HG03457 (cell line): ENCODE results near the gene SORCS3.

ENCODE experiments used
- ATAC-seq: cut with Tn5 transposase; IDR thresholded peaks from one replicate; pipeline ENCODE4 v1.9.1; 2021; ENCODE audit warnings: moderate number of reproducible peaks; ENCODE audit not compliant: unreplicated experiment

SORCS3 gene

DNA sequence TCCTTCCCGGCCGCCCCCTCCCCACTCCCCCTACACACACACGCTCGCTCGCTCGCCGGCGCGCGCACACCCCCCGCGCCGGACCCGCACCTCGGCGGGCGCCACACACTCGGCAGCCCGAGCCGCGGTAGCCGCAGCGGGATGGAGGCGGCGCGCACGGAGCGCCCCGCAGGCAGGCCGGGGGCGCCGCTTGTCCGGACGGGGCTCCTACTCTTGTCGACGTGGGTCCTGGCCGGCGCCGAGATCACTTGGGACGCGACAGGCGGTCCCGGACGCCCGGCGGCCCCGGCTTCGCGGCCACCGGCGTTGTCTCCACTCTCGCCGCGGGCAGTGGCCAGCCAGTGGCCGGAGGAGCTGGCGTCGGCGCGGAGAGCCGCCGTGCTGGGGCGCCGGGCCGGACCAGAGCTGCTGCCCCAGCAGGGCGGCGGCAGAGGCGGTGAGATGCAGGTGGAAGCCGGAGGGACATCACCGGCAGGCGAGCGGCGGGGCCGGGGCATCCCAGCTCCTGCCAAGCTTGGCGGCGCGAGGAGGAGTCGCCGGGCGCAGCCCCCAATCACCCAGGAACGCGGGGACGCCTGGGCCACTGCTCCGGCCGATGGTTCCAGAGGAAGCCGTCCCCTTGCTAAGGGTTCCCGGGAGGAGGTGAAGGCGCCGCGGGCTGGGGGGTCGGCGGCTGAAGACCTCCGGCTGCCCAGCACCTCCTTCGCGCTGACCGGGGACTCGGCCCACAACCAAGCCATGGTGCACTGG, at the start of gene SORCS3:
Gene SORCS3, plus strand, starts transcription at position 104 of the 750 bp plus-strand sequence.
- ATAC-seq: no peak

GRCh38 chr10:104591441-104591840, 49.6 kb upstream of the SORCS3 start:
- ATAC-seq: no peak

- ATAC-seq: no peak
Measured at GRCh38 chr10:104601166-104601565, 39.9 kb upstream of the SORCS3 start.

DNA sequence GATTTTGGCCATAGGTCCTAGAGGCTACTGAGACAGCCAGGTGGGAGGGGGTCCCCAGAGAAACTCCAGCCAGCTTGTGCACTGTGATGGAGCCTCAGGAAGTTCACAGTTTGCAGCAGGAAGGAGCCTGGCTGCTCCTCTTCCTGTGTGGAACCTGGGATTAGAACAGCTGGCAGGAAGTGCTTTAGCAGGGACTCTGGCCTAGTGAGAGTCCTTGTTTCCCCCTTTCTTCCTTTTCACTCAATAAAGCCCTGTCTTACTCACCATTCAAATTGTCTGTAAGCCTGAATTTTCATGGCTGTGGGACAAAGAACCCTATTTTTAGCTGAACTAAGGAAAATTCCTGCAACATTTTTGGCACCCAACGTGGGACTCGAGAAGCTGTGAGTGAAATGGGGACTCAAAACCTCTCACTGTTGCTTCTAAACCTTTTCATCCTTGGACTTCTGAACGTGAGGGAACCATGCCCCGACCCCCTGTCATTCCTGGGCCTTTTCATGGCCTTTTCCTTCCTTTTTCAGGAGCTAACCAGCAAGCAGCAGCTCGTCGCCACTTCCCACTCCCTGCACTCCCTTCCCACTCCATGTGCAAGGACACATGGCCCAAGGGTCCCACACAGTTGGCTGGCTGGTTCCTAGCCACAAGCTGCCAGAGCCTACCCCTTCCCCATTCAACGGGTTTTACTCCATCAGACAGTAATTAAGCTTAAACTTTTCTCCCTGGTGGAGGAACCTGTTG, 32.8 kb upstream of the SORCS3 start:
- ATAC-seq: no peak

DNA sequence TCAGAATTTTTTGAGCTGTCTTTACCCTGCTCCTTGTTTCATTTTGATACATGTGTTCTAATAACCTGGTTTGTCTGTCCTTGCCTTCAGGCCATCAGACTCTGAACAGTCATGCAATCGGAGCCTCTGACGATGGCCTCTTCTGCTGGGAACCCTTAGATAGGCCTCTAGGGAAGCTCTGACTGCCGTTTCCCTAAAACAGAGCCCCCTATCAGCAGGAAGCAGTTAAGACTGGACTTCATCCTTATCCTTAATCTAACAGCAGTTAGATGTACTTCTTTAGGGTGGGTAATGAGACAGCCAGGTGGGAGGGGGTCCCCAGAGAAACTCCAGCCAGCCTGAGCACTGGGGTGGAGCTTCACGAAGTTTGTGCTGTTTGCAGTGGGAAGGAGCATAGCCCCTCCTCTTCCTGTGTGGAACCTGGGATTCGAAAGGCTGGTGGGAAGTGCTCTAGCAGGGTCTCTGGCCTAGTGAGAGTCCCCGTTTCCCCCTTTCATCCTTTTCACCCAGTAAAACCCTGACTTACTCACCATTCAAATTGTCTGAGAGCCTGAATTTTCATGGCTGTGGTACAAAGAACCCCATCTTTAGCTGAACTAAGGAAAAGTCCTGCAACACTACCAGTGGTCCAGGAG, 28.4 kb upstream of the SORCS3 start:
- no peak for ATAC-seq

GRCh38 chr10:104613406-104613805, 27.7 kb upstream of the SORCS3 start:
- ATAC-seq: no peak

DNA sequence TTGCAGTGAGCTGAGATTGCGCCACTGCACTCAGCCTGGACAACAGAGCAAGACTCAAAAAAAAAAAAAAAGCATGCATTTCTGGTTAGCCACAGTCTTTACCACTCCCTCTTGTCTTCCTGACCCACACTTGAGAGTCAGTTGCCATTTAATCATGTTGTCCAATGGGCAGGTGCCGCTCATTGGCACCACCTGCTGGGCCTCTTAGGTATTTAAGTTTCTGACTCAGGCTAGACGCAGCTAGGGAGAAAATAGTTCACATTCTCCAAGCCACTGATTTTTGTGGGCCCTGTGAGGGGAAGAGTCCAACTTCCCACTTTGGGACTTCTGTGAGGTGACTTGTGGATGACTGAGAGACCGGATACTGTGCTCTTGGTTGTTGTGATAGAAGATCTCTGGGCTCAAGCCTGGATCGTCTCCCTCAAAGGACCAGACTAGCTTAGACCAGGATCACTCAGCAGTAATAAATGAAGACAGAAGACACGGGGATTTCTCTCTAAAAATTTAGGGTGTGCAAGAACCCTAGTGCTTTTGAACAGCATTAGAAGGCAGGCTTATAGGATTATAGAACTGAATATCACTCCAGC, 26.8 kb upstream of the SORCS3 start:
- no peak for ATAC-seq

- ATAC-seq: no peak
Measured at GRCh38 chr10:104615136-104615535, 26.0 kb upstream of the SORCS3 start.

GRCh38 chr10:104617831-104618230, 23.3 kb upstream of the SORCS3 start:
- ATAC-seq: no peak

DNA sequence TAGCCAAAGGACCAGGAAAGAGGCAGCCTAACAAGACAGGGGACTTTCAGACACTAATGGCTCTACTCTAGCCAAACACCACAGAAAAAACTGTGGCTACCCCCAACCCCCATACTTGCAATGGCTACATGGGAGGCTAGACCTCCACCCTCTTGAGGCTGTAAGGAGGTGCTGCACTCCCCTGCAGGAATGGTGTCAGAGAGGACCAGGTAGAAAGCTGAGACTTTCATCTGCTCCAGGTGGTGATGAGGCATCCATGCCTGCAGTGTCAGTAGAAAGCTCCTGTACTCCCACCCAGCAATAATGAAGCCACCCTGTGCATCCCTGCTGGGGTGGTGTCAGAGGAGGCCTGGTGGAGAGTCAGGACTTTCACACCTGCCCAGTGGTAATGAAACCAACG, 18.9 kb upstream of the SORCS3 start:
- ATAC-seq: no peak

DNA sequence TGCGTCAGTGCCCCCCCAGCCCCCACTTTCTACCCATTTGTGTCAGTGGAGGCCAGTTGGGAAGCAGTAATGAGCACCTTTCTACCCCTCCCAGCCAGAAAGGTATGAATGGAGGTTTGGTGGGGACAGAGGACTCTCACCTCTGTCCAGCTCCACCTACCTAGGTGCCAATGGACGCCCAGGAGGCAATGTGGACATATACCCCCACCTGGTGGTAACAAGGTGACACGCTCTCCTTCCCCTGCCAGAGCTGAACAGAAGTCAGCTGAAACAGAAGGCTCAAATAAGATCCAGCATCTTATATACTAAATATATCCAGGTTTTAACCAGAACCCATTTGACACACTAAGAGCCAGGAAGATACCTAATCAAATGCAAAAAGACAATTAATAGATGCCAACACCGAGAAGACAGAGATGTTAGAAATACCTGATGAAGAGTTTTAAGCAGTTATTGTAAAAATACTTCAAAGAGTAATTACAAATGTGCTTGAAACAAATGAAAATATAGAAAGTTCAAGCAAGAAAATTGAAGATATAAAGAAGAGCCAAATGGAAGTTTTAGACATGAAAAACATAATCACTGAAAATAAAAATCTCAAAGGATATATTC, 18.4 kb upstream of the SORCS3 start:
- ATAC-seq: no peak

DNA sequence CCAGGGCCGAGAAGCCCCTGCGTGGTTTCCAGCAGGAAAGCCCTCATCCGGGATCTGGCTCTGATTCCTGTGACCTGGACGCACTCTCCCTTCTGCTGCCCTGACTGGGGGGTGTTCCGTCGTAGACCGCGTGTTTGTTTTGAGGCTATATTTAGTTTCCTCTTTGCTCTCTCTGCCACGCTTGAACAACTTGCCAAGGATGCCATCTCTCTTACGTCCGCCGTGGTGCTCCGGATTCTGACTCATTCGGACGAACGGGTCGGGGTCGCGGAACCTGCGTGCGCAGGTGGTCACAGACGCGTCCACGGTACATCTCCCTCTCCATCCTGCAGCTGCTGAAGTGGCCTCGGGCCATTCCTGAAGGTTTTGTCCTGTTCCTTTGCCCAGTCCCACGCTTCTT, 10.4 kb upstream of the SORCS3 start:
- no peak for ATAC-seq

DNA sequence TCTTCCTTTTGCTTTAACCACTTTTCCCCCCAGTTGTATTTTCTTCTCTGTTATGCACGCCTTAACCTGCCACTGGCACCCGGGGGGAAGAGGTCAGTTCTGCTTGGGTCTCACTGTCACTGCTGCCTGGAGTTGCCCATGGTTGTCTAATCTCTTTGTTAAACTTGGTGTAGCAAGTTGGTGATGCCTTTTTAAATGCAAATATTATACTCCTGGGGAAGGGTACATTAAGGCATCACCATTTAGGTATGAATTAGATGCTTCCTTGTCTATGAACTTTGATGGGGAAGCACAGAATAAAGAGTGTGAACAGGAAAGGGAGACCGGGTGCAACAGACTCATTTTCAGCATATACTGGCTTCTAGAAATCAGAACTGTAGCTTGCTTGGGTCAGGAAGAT, 9.1 kb upstream of the SORCS3 start:
- no peak for ATAC-seq

- no peak for ATAC-seq
Measured at GRCh38 chr10:104638861-104639589, 2.1 kb upstream of the SORCS3 start.

GRCh38 chr10:104639590-104640338, 1.3 kb upstream of the SORCS3 start:
- no peak for ATAC-seq

GRCh38 chr10:104640339-104641186, 527 bp upstream of the SORCS3 start:
- ATAC-seq: no peak

GRCh38 chr10:104641937-104642657, 1.0 kb downstream of the SORCS3 start:
- ATAC-seq: no peak

DNA sequence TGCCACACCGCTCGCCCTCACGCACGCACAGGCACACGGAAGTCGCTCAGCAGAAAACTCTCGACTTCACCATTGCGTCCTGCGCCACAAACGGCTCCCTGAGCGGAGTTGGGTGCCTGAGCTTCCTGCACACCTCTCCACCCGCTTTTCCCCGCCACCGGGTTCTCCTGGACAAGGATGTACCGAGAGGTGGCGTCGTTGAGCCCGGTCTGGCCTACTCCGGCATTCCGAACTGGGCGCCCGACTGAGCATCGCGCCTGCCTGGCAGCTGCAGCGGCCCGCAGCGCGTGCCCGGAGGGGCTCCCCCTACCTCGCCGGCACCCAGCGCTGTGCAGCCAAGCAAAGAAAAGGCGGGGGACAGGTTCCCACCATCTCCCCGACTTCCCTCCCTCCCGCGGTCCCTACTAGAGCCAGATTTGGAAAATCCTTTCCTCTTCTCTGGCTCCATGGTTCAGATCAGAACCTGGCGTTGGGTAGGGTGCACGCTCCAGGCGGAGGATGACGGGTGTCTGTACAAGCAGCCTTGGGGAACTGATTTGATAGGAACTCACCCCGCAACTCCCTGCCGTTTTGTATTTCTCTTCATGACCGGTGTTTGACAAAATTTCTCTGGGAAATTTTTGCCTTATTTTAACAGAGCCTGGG, 1.7 kb downstream of the SORCS3 start:
- ATAC-seq: no peak
